ENCODE data around the gene FBXL17.

The FBXL17 gene

DNA sequence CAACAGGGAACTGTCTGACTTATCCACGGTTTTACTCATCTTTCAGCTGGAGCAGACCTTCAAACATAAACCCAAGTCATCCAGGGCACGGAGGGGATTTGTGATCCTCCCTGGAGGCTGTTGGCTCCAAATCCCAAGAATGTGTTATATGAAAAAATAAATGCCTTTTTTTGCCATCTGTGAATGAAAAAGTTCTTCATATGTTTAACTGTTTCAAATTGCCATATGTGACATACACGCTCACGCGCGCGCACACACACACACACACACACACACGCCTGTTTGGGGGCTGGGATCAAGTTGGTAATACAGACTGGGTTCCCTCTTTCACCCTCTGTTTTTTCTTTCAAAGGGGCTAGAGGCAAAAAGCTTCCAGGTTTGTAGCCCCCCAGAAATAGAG, 546.8 kb downstream of the FBXL17 start:
- peaks cover 14% of the 10 kb centered on the region for H3K4me1 ChIP-seq
- TF ChIP-seq, protein P1, sequence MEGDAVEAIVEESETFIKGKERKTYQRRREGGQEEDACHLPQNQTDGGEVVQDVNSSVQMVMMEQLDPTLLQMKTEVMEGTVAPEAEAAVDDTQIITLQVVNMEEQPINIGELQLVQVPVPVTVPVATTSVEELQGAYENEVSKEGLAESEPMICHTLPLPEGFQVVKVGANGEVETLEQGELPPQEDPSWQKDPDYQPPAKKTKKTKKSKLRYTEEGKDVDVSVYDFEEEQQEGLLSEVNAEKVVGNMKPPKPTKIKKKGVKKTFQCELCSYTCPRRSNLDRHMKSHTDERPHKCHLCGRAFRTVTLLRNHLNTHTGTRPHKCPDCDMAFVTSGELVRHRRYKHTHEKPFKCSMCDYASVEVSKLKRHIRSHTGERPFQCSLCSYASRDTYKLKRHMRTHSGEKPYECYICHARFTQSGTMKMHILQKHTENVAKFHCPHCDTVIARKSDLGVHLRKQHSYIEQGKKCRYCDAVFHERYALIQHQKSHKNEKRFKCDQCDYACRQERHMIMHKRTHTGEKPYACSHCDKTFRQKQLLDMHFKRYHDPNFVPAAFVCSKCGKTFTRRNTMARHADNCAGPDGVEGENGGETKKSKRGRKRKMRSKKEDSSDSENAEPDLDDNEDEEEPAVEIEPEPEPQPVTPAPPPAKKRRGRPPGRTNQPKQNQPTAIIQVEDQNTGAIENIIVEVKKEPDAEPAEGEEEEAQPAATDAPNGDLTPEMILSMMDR (IDR thresholded peaks at IDR 0.05; ENCODE audit: low read depth, low read length): no peak
- H3K36me3 ChIP-seq: no peaks in the 10 kb centered on the region
- no peaks in the 10 kb centered on the region for H3K27me3 ChIP-seq
- DNase-seq: no peak
- no peaks in the 10 kb centered on the region for H3K9me3 ChIP-seq
- no peak overlapping the region for H3K4me3 ChIP-seq (ENCODE audit: low read depth, low read length)

DNA sequence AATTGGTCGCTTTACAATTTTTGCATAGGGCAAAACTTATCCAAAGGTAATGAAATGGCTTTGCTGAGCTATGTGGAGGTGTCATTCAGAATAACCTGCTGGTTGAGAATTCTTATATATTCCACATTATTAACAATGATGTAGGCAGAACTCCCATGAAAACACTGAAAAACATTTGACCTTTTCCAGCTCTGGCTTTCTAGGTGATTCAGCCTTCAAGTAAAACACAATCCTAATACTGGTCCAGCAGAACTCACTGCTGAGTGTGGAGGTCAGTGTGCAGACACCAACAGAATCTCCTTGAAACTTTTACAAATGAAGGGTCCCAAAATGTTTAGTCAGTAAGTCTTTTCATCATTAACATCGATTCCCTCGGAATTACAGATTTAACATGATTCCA, 549.2 kb downstream of the FBXL17 start:
- no peaks in the 10 kb centered on the region for H3K27me3 ChIP-seq

DNA sequence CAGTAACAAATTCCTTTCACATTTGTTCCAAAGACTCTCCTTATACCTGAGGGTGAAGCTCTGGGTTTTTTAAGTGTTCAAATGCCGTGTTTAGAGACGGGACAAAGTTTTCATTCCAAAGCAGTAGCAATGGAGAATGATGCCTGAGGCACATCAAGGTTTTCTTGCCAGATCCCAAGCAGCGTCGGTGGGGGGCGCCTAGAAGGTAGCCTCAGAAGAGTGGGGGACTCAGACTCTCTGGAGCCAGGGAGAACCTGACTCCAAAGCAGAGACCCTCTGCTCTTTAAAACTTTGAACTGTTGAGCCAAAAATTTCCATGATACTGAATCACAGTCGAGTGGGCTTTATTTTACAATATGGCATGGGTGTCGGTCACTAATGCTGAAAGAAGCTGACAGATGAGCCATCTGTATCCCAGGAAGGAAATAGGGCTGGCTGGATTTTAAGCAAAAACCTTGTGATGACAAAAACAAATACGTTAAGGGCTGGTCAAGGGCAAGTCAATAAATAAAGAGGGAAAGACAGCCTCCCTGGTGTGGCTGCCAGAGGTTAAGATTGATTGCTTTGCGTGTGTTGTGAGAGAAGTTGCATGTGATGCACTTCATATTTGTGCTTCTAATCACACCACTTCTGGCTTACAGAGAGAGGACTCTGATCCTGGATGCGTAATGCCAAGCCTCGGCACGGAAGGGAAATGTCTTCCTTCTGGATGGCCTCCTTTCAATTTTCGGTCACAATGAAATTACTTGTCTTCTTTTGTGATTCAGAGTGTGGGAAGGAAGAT, 550.1 kb downstream of the FBXL17 start:
- Histone ChIP-seq H3K4me3 (ENCODE audit: low read depth, low read length) (no peak overlapping the region), H3K27me3 (no peaks in the 10 kb centered on the region), H3K4me1 (peaks cover 10% of the 10 kb centered on the region), H3K36me3 (no peaks in the 10 kb centered on the region), H3K9me3 (no peaks in the 10 kb centered on the region)
- no peak for DNase-seq
- TF ChIP-seq, protein P1 (IDR thresholded peaks at IDR 0.05; ENCODE audit: low read depth, low read length): no peak

More for the DNA sequence above, 549.2 kb downstream of the FBXL17 start:
- H3K36me3 ChIP-seq: no peaks in the 10 kb centered on the region
- TF ChIP-seq, protein P1 (IDR thresholded peaks at IDR 0.05; ENCODE audit: low read depth, low read length): no peak
- H3K4me1 ChIP-seq: peaks cover 10% of the 10 kb centered on the region
- H3K4me3 ChIP-seq (ENCODE audit: low read depth, low read length): no peak overlapping the region
- no peaks in the 10 kb centered on the region for H3K9me3 ChIP-seq
- DNase-seq: no peak

DNA sequence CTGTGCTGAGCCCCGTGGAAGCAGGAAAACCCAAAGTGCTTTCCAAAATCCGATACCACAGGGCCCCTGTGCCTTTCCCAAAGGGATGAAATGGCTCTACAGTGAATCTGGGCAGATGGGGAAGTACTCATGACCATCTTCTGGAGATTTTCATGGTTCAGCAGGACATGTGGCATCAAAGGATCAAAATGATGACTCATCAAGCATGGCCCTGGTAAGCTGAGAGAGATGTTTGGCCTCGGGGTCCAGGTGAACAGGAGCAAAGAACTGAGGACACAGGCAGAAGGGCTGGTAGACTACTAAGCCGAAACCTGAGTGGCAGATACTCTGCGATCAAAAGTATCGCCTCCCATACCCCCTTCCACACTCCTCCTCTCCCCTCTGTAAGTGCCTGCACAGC, 551.1 kb downstream of the FBXL17 start:
- TF ChIP-seq, protein P1 (IDR thresholded peaks at IDR 0.05; ENCODE audit: low read depth, low read length): no peak
- DNase-seq: no peak
- no peaks in the 10 kb centered on the region for H3K9me3 ChIP-seq
- no peaks in the 10 kb centered on the region for H3K36me3 ChIP-seq
- H3K4me3 ChIP-seq (ENCODE audit: low read depth, low read length): no peak overlapping the region
- no peaks in the 10 kb centered on the region for H3K27me3 ChIP-seq
- H3K4me1 ChIP-seq: peaks cover 10% of the 10 kb centered on the region

DNA sequence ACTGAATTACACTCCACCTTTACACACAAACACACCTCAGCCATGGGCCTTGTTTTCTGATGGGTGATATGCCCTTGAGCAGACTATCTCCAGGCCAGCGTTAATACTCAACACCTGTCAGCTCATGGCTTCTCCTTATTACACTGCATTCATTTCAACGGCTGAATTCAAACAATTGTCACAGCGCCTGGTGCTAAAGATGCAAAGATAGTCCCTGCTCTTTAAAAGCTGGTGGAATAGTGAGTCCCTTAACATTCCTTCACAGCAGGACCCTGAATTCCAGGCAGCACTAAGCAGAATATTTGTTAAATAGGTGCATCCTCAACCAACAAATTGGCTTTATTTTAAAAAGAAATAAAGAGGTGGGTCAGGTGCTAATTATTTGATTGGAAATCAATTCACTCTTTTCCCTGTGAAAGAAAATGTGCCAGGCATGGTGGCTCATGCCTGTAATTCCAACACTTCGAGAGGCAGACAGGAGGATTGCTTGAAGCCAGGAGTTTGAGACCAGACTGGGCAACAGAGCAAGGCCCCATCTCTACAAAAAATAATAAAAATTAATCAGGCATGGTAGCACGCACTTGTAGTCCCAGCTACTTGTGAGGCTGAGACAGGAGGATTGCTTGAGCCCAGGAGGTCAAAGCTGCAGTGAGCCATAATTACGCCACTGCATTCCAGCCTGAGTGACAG, 555.4 kb downstream of the FBXL17 start:
- TF ChIP-seq, protein P1 (IDR thresholded peaks at IDR 0.05; ENCODE audit: low read depth, low read length): no peak
- no peak overlapping the region for H3K4me3 ChIP-seq (ENCODE audit: low read depth, low read length)
- H3K36me3 ChIP-seq: no peaks in the 10 kb centered on the region
- H3K4me1 ChIP-seq: peaks cover 10% of the 10 kb centered on the region
- H3K9me3 ChIP-seq: peaks cover 2% of the 10 kb centered on the region; the same call in 1 of the 2 replicates
- H3K27me3 ChIP-seq: no peaks in the 10 kb centered on the region
- no peak for DNase-seq

DNA sequence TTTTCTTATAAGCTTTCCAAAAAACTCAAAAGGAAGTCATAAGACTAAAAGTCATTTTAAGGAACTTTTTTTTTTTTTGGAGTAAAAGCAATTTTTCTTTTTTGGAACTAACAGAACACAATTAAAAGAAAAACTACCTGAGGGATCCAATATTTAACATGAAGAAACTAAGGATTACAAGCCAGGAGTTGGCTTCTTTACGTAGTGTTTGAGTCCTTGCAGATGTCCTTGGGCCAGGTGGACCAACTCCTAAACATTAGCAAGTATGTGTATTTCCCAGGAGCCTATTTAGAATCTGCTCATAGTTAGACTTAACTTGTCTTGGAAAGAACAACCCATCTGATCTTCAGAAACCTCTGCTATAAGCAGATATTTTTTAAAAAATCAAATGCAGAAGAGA, 557.1 kb downstream of the FBXL17 start:
- no peak overlapping the region for H3K4me3 ChIP-seq (ENCODE audit: low read depth, low read length)
- H3K4me1 ChIP-seq: no peaks in the 10 kb centered on the region; the same call in 1 of the 2 replicates
- TF ChIP-seq, protein P1 (IDR thresholded peaks at IDR 0.05; ENCODE audit: low read depth, low read length): no peak
- peaks cover 2% of the 10 kb centered on the region; the same call in 1 of the 2 replicates for H3K9me3 ChIP-seq
- DNase-seq: no peak
- H3K36me3 ChIP-seq: no peaks in the 10 kb centered on the region
- H3K27me3 ChIP-seq: no peaks in the 10 kb centered on the region
